ENCODE measurements around the gene PACSIN2. TPM values are rescaled to one million over a fixed set of nuclear protein-coding genes. Genes with fewer than 3 reads are reported as not detected.
A peak's percentile ranks its signal among the peaks of the same experiment; 100 is the strongest.
"Not testable (repeated sequence)": the region's sequence is repeated elsewhere in the genome, so short reads cannot be mapped to it uniquely, and the experiment has no call there.

PACSIN2 gene
- total RNA-seq, 3 donors from 2014 or later (not counting 1 experiment from before 2014, with no cell fraction given) = 37.1 to 48.5 (median 47.6) TPM

DNA sequence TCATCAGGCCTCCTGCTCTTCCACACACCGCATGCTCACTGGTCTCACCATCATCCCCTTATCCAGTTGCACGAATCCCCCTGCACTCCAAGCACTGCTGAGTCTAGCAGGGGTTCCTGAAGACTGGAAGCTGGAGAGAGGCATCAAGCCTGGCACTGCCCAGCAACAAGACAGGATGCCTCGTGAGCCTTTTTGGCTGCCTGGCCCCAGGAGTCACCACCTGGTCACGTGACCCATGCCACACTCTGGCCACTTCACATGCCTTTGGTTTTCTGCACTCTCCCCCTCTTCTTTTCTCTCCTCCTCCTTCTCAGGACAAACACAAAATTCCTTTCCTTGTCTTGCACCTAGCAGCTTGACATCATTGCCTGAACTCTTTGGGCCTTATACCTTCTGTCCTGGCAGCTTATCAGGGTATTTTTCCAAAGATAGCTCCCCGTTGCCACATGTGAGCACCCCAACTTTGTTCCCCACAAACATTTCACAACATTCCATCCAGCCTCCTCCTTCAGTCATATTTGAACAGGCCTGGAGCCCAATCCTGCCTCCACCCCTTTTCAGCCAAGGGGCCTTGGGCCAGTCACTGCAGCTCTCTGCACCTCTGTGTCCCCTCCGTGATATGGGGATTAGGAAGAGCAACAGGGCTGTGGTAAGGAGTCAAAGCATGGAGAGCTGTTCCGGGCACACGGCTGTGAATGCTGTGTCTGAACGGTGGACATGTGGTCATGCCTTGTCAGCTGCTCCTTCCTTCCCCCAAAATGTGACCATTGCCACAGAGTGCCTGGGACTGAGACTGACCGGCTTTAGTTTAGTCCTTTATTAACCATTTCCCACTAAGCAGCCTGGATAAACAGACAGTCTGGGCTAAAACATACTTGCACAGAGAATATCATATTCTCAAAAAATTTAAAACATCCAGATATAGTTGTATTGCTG is 2.8 kb upstream of the PACSIN2 start:
- H3K4me1 Mint-ChIP-seq = peaks cover 24 to 28% of the 10 kb centered on the region in 2 donors
- intact Hi-C loops (cut with micrococcal nuclease) = loop anchor here (10.0 kb wide), 2 partner anchors 123 to 153 kb away; no protein-coding TSS in a partner anchor
- H3K9me3 Mint-ChIP-seq = no peaks in the 10 kb centered on the region
- no peaks in the 10 kb centered on the region for H3K36me3 Mint-ChIP-seq
- 79% methylated on average over 10 of the region's 10 CpGs for WGBS (ENCODE audit: insufficient coverage)
- TF ChIP-seq, protein P1, sequence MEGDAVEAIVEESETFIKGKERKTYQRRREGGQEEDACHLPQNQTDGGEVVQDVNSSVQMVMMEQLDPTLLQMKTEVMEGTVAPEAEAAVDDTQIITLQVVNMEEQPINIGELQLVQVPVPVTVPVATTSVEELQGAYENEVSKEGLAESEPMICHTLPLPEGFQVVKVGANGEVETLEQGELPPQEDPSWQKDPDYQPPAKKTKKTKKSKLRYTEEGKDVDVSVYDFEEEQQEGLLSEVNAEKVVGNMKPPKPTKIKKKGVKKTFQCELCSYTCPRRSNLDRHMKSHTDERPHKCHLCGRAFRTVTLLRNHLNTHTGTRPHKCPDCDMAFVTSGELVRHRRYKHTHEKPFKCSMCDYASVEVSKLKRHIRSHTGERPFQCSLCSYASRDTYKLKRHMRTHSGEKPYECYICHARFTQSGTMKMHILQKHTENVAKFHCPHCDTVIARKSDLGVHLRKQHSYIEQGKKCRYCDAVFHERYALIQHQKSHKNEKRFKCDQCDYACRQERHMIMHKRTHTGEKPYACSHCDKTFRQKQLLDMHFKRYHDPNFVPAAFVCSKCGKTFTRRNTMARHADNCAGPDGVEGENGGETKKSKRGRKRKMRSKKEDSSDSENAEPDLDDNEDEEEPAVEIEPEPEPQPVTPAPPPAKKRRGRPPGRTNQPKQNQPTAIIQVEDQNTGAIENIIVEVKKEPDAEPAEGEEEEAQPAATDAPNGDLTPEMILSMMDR (IDR thresholded peaks at IDR 0.05) = no peak
- Histone ChIP-seq H3K27ac (ENCODE audit: low read length) (no peak overlapping the region), H3K4me1 (ENCODE audit: control insufficient read depth, insufficient read depth, low read length) (peaks cover 19% of the 10 kb centered on the region), H3K27me3 (ENCODE audit: control insufficient read depth, insufficient read depth, low read length) (no peaks in the 10 kb centered on the region), H3K4me3 (ENCODE audit: low read length) (no peak overlapping the region), H3K9me3 (ENCODE audit: control insufficient read depth, insufficient read depth, low read length) (no peaks in the 10 kb centered on the region), H3K36me3 (ENCODE audit: control insufficient read depth, insufficient read depth, low read length) (no peaks in the 10 kb centered on the region)
- no peak overlapping the region for H3K27ac Mint-ChIP-seq
- no peak for DNase-seq
- H3K4me3 Mint-ChIP-seq = peak overlapping the region; percentile 35
- ATAC-seq = no peak
- peaks cover 0 to 3% of the 10 kb centered on the region in 2 donors for H3K27me3 Mint-ChIP-seq (ENCODE audit: low read depth in 2 of 2)

DNA sequence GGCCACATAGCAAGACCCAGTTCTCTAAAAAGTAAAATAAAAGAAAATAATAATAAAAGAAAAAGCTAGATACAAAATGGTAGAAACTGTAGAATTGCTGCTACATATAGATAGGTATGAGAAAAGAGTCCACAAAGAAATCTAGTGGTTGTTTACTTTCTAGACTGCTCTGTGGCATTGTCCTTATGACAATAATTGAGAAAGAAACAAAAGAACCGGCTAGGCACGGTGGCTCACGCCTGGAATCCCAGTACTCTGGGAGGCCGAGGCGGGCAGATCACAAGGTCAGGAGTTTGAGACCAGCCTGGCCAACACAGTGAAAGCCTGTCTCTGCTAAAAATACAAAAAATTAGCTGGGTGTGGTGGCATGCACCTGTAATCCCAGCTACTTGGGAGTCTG is 1.2 kb upstream of the PACSIN2 start:
- intact Hi-C loops (cut with micrococcal nuclease) = loop anchor here (10.0 kb wide), 2 partner anchors 121 to 151 kb away; no protein-coding TSS in a partner anchor

DNA sequence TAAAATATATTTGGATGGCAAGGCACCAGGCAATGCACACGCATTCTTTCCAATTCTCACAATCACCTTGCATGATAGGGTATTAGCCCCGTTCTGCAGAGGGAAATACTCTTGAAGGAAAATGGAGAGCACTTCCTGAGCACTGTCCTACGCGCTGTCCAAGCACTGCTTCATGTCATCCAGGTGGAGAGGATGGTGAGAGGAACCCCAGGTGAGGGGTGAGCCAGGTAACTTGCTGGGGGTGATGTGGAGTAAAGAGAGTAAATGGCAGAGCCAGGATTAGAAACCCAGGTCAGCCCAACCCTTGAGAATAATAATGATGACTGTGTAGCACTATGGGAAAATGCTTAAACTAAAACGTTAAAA is 711 bp upstream of the PACSIN2 start:
- intact Hi-C loops (cut with micrococcal nuclease) = loop anchor here (1.0 to 10.0 kb wide), 3 partner anchors 121 to 401 kb away; partner anchors contain the start of gene POLDIP3
- no peak for ATAC-seq

More for the DNA sequence above, 1.2 kb upstream of the PACSIN2 start:
- not testable (repeated sequence) for H3K9me3 Mint-ChIP-seq; H3K36me3 ChIP-seq (ENCODE audit: control insufficient read depth, insufficient read depth, low read length); H3K9me3 ChIP-seq (ENCODE audit: control insufficient read depth, insufficient read depth, low read length); H3K27me3 Mint-ChIP-seq (ENCODE audit: low read depth in 2 of 2); H3K4me3 Mint-ChIP-seq; DNase-seq; H3K27me3 ChIP-seq (ENCODE audit: control insufficient read depth, insufficient read depth, low read length); H3K36me3 Mint-ChIP-seq; ATAC-seq; H3K4me3 ChIP-seq (ENCODE audit: low read length); H3K27ac ChIP-seq (ENCODE audit: low read length); H3K27ac Mint-ChIP-seq
- WGBS (ENCODE audit: insufficient coverage) = 96% methylated on average over 5 of the region's 5 CpGs
- peaks cover 19% of the 10 kb centered on the region for H3K4me1 ChIP-seq (ENCODE audit: control insufficient read depth, insufficient read depth, low read length)
- peaks cover 24 to 28% of the 10 kb centered on the region in 2 donors for H3K4me1 Mint-ChIP-seq

More for the DNA sequence above, 711 bp upstream of the PACSIN2 start:
- TF ChIP-seq, protein P1 (IDR thresholded peaks at IDR 0.05) = no peak
- Mint-ChIP-seq H3K27me3 (ENCODE audit: low read depth in 2 of 2) (peaks cover 0 to 3% of the 10 kb centered on the region in 2 donors), H3K36me3 (no peaks in the 10 kb centered on the region), H3K4me1 (peaks cover 24 to 28% of the 10 kb centered on the region in 2 donors), H3K27ac (peak overlapping the region; percentile 82 to 95), H3K9me3 (no peaks in the 10 kb centered on the region), H3K4me3 (peak overlapping the region; percentile 96)
- no peaks in the 10 kb centered on the region for H3K27me3 ChIP-seq (ENCODE audit: control insufficient read depth, insufficient read depth, low read length)
- H3K27ac ChIP-seq (ENCODE audit: low read length) = peak overlapping the region; percentile 78
- no peaks in the 10 kb centered on the region for H3K36me3 ChIP-seq (ENCODE audit: control insufficient read depth, insufficient read depth, low read length)
- H3K9me3 ChIP-seq (ENCODE audit: control insufficient read depth, insufficient read depth, low read length) = no peaks in the 10 kb centered on the region
- H3K4me3 ChIP-seq (ENCODE audit: low read length) = peak overlapping the region; percentile 84
- DNase-seq = no peak
- 22% methylated on average over 4 of the region's 5 CpGs for WGBS (ENCODE audit: insufficient coverage)
- peaks cover 19% of the 10 kb centered on the region for H3K4me1 ChIP-seq (ENCODE audit: control insufficient read depth, insufficient read depth, low read length)

Data from natural killer cell (primary cell).